NCI-H510A (cell line): ENCODE measurements around the gene GTSE1.

ENCODE experiments used
- DNase-seq: peaks from one replicate; lab custom pipeline; 2025; lab: John Stamatoyannopoulos, UW

The GTSE1 gene

DNA sequence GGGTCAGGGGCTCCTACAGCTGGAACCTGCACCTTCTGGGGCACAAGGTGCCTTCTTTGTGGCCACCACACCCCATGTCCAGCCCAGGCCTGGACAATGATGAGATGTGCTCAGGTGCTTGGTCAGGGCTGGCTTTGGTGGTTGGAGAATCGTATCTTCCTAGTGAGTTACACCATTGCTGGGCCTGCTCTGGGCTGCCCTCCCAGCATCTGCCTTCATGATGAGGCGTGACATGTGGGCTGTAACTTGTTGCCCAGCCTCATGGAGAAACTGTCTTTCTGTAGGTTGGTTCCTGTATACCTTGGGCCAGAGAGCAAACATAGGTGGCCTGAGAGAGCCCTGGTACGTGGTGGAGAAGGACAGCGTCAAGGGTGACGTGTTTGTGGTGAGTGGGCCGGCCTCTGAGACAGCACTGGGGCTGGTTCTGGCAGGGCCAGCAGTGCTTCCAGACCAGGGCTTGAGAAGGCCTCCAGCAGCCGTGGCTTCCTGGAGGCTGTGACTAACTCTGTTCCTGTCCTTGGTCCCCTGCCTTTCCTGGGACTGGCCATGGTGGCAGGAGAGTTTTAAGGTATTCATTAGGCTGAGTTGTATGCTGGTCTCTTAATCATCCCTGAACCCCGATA, 56.9 kb downstream of the GTSE1 start:
- DNase-seq: no peak

DNA sequence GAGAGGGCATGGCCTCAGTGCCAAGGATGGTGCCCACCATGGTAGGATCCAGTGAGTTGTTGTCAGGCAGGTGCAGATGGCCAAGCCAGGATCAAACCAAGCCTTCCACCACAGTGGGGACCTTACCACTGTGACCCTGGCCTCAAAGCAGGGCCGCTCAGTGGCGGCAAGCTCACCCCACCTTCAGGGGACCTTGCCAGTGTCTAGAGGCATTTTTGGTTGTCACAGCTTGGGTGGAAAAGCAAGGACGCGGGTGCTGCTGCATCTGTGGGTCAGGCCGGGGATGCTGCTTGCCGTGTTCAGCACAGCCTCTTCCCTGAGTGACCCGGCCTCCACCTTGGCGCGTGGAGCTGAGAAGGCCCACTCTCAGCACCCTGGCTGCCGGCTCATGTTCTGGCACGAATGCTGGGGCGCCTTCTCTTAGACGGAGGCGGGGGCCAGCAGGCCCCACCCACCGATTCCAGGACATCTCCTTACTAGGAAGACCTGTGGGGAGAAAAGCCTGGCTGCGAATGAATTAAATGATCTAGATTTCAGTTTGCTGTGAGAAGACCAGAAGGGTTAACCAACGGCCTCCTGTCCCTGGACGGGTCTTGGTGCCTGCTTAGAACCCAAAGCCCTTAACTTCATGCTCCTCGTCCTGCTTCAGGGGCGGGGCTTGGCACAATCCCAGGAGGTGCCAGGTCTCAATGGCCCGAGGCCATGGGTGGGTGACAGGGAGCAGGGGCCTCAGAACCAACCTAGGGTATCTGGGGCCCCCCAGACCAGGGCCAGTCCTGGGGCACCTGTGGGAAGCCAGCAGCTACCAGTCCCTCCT, 57.7 kb downstream of the GTSE1 start:
- no peak for DNase-seq

GRCh38 chr22:46354993-46355305, 58.3 kb downstream of the GTSE1 start:
- DNase-seq: no peak

DNA sequence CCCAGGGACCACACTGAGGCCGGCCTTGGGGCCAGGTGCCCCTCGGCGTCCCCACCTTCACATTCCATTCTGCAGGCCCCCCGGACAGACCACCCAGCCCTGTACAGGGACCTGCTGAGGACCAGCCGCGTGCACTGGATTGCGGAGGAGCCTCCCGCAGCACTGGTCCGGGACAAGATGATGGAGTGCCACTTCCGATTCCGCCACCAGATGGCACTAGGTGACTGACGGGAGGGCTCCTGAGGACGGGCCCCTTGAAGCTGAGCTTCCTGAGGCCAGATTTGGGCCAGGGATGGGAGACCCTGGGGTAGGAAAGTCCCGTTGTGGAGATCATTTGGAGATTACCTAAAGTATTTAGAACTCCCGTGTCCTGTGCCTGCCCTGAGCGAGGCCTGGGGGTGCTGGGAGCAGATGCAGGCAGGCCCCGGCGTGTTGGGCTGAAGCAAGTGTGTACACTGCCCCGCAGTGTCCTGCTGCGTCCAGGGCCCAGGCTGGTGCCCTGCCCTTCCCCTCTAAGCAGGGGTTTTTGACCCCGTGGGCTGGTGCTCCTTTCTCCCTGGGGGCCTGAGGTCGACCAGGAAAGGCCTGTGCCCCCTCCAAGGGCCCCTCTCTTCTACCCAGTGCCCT, 58.8 kb downstream of the GTSE1 start:
- DNase-seq: no peak

GRCh38 chr22:46355996-46356471, 59.4 kb downstream of the GTSE1 start:
- DNase-seq: no peak

DNA sequence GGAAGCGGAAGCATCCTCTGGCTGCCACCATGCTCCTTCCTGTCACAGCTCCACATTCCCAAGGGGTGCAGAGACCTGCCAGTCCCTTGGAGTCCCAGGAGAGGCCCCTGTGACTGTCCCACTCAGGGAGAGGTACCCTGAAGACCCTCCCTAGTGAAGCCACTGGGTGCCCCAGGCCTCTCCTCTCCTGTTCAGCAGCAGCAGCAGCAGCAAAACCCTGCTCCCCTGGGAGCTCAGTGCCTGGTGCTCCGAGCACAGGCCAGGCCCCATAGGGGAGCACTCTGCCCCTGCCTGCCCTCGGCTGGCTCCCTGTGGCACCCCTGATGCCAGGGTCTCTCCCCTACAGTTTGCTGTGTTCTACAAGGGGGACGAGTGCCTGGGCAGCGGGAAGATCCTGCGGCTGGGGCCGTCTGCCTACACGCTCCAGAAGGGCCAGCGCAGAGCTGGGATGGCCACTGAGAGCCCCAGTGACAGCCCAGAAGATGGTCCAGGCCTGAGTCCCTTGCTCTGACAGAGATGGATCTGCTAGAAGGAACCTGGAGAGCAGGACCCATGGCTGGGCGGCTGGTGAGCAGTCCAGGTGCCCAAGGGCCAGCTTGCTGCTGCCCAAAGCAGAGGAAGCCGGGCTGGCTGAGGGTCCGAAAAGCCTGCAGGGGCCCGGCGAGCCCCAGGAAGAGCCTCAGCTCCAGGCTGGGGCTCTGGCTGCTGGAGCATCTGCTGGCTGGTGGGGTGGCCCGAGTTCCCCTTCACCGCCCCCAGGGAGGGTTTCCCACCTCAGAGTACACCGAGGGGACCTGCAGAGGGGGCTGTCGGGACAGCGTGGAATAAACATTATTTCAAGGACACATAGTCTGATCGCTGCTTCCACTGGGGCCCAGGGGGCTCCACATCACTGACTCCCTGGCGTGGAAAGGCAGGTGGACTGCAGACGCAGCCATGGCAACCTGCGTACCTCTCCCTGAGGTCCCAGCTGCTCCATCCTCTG, 60.1 kb downstream of the GTSE1 start:
- no peak for DNase-seq

DNA sequence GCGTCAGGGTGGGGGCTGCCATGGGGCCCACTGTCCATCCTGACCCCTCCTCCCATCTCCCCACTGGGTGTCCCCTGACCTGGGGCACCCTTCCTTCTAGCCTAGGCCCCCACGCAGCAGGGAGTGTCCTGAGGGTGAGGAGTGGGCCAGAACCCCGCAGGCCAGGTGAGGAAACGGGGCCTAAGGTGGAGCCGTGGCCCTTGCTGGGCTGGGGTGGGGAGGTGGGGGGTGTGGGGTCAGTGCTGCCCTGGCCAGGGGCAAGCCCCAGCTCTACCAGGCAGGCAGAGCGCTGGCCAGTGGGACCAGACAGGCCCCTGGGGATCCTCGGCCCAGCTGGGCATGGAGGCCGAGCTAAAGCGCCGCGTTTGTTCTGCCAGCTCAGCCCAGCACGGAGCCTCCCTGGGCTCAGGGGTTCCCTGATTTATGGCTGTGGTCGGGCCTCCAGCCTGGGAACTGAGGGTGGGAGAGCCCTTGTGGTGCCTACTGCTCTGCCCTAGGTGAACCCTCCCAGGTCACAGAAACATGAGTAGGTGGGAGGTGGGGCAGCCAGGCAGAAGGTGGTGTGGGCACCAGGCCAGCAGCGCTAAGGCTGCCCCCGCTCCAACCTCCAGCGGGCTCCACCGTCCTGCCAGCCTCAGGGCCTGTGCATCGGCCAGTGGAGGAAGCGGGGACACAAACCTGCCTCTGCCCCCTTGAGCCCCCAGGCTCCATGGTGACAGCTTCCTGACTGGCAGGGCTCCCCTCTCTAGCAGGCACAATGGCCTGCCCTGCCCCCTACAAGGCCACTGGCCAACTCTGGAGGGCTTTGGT, 61.2 kb downstream of the GTSE1 start:
- DNase-seq: no peak

DNA sequence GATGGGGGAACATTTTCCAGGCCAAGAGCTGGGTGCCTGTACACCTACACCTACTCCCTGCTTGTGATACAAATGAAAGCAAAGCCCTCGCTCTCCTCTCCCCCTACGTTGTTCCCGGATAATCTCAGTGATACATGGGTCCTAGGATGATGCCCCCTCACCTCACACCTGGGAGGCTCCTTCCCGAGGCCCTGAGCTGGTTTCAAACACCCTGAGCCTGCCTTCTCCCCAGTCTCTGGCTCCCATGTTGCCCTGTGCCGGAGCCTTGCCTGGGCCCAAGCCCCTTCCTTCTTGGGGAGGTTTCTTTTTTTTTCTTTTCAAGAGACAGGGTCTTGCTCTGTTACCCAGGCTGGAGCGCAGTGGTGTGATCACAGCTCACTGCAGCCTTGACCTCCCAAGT, 62.1 kb downstream of the GTSE1 start:
- no peak for DNase-seq

DNA sequence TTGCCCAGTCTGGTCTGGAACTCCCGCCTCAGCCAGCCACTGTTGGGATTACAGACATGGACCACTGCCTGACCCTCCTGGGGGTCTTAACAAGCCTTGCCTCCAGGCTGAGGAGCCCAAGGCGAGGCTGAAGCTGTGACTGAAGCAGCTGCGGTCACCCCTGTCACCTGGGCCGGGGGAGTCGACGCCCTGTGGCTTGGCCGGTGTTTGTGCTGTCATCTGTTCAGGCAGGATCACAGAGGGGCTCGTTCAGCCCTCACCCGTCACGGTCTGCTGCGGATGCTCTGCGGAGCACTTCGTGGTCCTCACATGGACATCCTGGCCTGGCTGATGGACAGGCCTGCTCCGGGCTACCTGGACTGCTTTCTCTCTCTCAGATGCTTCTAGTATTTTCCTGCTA, 62.7 kb downstream of the GTSE1 start:
- no peak for DNase-seq

- DNase-seq: no peak
These were observed 63.4 kb downstream of the GTSE1 start for GRCh38 chr22:46360097-46360496.

GRCh38 chr22:46360891-46361290, 64.2 kb downstream of the GTSE1 start:
- no peak for DNase-seq

DNA sequence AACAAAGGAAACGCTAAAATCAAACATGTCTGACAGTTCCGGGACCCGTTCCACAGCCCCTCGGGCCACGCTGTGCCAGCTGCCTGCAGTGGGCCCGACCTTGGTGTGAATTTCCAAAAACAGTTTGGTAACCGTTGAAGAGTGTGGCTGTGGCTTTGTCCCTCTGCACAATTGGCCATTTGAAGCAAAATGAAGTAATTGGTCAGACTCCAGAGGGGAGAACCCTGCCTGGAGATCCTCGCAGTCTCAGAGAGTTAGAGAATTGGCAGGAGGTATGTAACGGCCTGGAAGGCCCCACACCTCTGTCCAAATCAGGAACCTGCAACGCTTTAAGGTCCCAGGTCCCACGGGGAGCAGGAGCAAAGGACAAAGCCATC, 65.1 kb downstream of the GTSE1 start:
- no peak for DNase-seq

GRCh38 chr22:46362203-46362933, 65.7 kb downstream of the GTSE1 start:
- no peak for DNase-seq

GRCh38 chr22:46362934-46363515, 66.4 kb downstream of the GTSE1 start:
- no peak for DNase-seq

DNA sequence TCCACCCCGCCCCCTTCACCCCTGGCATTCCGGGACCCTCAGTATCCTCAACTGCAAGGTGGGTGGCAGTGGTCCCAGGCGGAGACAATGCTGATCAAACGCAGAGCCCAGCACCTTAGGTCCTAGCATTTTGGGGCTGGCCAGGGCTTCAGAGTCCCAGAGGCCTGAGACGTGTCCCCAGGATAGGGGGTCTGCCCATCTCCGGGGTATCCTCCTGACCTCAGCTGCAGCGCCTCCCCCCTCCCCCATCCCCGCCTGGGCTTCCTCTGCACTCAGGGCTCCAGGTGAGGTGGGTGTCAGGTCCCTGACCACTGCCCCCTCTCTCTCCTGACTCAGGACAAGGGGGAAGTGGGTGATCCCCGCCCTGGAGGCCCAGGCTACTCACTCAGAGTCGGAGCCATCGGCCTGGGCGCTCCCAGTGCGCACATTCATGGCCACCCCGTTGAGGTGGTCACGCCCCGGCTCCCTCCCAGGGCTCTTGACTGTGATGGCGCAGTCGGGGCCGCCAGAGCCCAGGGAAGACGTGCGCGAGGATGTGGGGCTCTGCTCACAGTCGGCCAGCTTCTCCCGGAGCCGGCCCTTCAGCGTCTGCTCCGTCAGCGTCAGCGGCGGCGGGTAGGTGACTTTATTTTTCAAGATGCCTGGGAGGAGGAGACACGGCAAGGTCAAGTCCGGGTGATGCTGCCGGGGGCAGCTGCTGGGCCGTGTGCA, 67.1 kb downstream of the GTSE1 start:
- no peak for DNase-seq

DNA sequence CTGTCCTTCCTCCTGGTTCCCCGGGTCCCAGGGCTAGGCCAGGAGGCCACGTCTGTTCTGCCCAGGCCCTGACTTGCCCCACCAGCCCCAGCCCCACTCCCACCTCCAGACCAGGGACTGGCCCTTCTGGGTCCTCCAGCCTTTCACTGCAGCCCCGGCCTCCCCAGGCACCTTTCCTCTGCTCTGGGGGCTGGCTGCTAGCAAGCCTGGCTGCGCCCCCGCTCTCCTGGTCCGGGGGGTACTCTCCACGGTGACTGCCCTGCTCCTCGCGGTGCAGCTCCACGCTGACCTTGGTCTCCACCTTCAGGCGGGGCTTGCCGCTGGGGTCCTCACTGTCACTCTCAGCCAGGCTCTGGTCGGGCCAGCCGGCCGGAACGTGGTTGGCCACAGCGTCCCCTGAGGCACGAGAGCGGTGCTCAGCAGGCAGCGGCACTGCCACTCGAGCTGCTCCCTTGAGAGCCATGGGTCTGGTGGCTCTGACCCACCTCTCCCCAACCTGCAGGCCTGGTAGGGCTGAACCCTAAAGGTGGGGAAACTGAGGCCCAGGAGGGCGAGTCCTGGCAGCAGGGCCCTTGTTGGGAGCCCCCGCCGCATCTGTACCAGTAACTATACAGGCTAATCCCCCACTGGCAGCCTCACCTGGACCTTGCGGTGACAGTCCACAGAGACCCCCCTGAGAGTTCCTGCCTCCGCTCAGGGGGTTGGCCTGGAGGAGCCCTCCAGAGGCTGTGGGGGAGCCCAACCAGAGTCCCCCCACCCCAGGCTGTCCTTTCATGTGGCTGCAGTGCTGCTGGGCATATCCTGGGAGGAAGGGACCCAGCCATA, 67.9 kb downstream of the GTSE1 start:
- DNase-seq: no peak

GRCh38 chr22:46365166-46365624, 68.5 kb downstream of the GTSE1 start:
- no peak for DNase-seq

GRCh38 chr22:46366327-46366731, 69.7 kb downstream of the GTSE1 start:
- DNase-seq: no peak
